HG03175 (cell line): ENCODE results near the gene IMMP2L.

Experiments
- ATAC-seq: cut with Tn5 transposase; IDR thresholded peaks from one replicate; pipeline ENCODE4 v1.9.1; 2021; ENCODE audit warnings: mild to moderate bottlenecking, moderate library complexity; ENCODE audit not compliant: unreplicated experiment

IMMP2L gene

GRCh38 chr7:110786328-110786965 is 775.8 kb downstream of the IMMP2L start:
- no peak for ATAC-seq

GRCh38 chr7:110784749-110785148 is 777.5 kb downstream of the IMMP2L start:
- no peak for ATAC-seq

GRCh38 chr7:110780712-110781111 is 781.6 kb downstream of the IMMP2L start:
- no peak for ATAC-seq

- no peak for ATAC-seq
These were observed 783.0 kb downstream of the IMMP2L start for GRCh38 chr7:110779339-110779738.

- ATAC-seq, result no peak
These were observed 787.2 kb downstream of the IMMP2L start for GRCh38 chr7:110775046-110775445.

GRCh38 chr7:110774071-110774470 is 788.2 kb downstream of the IMMP2L start:
- ATAC-seq, result no peak

GRCh38 chr7:110772615-110773014 is 789.7 kb downstream of the IMMP2L start:
- ATAC-seq, result no peak

- no peak for ATAC-seq
These were observed 790.6 kb downstream of the IMMP2L start for GRCh38 chr7:110771717-110772116.

GRCh38 chr7:110767550-110768110 is 794.7 kb downstream of the IMMP2L start:
- ATAC-seq, result no peak

- no peak for ATAC-seq
These were observed 795.4 kb downstream of the IMMP2L start for GRCh38 chr7:110766864-110767263.

- ATAC-seq, result no peak
These were observed 797.4 kb downstream of the IMMP2L start for GRCh38 chr7:110764852-110765251.

GRCh38 chr7:110762546-110763225 is 799.6 kb downstream of the IMMP2L start:
- ATAC-seq, result no peak

GRCh38 chr7:110760341-110760740 is 802.0 kb downstream of the IMMP2L start:
- ATAC-seq, result no peak

- no peak for ATAC-seq
These were observed 803.2 kb downstream of the IMMP2L start for GRCh38 chr7:110759069-110759468.

- ATAC-seq, result no peak
These were observed 807.6 kb downstream of the IMMP2L start for GRCh38 chr7:110754649-110755048.

- no peak for ATAC-seq
These were observed 811.2 kb downstream of the IMMP2L start for GRCh38 chr7:110750931-110751605.

GRCh38 chr7:110733221-110733620 is 829.1 kb downstream of the IMMP2L start:
- no peak for ATAC-seq

GRCh38 chr7:110724811-110725210 is 837.5 kb downstream of the IMMP2L start:
- ATAC-seq, result no peak

- ATAC-seq, result no peak
These were observed 840.9 kb downstream of the IMMP2L start for GRCh38 chr7:110721395-110721794.

- ATAC-seq, result no peak
These were observed 841.7 kb downstream of the IMMP2L start for GRCh38 chr7:110720626-110721025.

- ATAC-seq, result no peak
These were observed 842.6 kb downstream of the IMMP2L start for GRCh38 chr7:110719741-110720140.
